Skeletal muscle tissue (tissue), 4 donors: ENCODE measurements around the gene MTM1. TPM values are rescaled to one million over a fixed set of nuclear protein-coding genes. Genes with fewer than 3 reads are reported as not detected.

Experiments
- H3K27ac ChIP-seq: one replicate; pipeline ENCODE4 v1.7.0; 2013; ENCODE audit warnings: mild to moderate bottlenecking, low read depth, low read length, inconsistent platforms
- H3K27me3 ChIP-seq, 3 donors: one replicate each; pipeline ENCODE4 v1.7.0; 2013; ENCODE audit warnings: low read length in 3 of 3; ENCODE audit not compliant: control insufficient read depth in 3 of 3, insufficient read depth in 3 of 3
- H3K36me3 ChIP-seq, 3 donors: one replicate each; pipeline ENCODE4 v1.7.0; 2013; ENCODE audit warnings: low read length in 3 of 3; ENCODE audit not compliant: control insufficient read depth in 3 of 3, insufficient read depth in 3 of 3
- H3K4me1 ChIP-seq, 3 donors: one replicate each; pipeline ENCODE4 v1.7.0; 2013; ENCODE audit warnings: low read length in 3 of 3, mild to moderate bottlenecking in 3 of 3; ENCODE audit not compliant: control insufficient read depth in 3 of 3, insufficient read depth in 3 of 3
- H3K4me3 ChIP-seq, 3 donors: one replicate each; pipeline ENCODE4 v1.7.0; 2013; ENCODE audit warnings: low read length in 3 of 3
- H3K9ac ChIP-seq, 3 donors: one replicate each; pipeline ENCODE4 v1.7.0; 2013; ENCODE audit warnings: low read length in 3 of 3, mild to moderate bottlenecking in 3 of 3, moderate library complexity in 2 of 3, low read depth in 1 of 3
- H3K9me3 ChIP-seq, 3 donors: one replicate each; pipeline ENCODE4 v1.7.0; 2013; ENCODE audit warnings: low read length in 3 of 3; ENCODE audit not compliant: control insufficient read depth in 3 of 3
- total RNA-seq: library from RNA; depleted of rRNA; stranded (reverse); fragments of >200 nt; gene quantifications from one replicate; pipeline ENCODE4 v1.2.3, GENCODE V29; 2014
- donor health status: Osteomylitis.

Gene MTM1
- total RNA-seq, 1 donor from 2014 or later = 9.4 TPM

DNA sequence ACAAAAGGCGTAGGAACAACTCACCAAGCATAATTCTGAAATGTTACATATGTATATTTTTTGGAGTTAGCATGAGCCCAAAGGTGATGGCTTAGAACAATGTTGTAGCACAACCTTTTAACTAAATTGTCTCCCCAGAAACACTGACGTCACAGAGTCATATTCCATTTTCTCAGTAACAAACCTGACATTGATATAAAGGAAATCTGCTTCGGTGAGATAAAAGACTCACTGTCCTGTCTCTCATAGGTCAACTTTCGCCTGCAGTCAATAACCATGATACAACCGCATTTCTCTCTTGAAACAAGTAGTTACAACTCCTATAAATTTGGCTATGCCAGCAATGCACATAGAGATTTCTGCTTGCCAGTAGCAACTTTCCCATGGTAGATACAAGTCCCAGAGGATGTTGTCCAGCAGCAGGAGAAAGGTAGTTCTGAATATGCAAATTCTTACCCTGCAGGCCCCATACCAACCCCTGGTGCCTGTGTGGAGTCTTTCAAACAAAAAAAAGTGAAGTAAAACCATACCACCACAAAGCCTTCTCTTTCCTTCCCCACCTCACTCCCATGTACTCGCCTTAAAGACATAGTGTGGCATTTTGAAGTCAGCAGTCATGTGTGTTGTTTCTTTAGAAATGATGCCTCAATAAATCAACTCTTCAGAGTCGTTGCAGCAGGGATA, 47.9 kb downstream of the MTM1 start:
- no peak overlapping the region for H3K4me3 ChIP-seq
- H3K27me3 ChIP-seq = no peaks in the 10 kb centered on the region
- H3K9me3 ChIP-seq = no peaks in the 10 kb centered on the region
- no peak overlapping the region for H3K27ac ChIP-seq
- no peak overlapping the region for H3K9ac ChIP-seq
- no peaks in the 10 kb centered on the region for H3K4me1 ChIP-seq
- peaks cover 0 to 11% (median 3%) of the 10 kb centered on the region in 3 donors for H3K36me3 ChIP-seq

DNA sequence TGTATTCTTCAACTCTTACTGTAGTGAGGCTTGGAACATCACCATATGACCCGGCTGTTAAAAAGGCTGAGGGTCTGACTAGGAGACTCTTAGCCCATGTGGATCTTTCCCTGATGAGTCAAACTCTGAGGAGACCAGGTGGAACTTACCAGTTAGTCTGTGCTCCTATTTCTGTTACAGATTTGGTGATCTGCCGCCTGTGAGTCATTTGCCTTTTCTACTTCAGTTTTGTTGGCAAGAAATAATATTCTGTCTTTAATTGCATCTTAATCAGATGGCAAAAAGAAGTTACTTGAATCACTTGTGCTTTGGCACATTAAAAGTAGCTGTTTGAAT, 48.4 kb downstream of the MTM1 start:
- Histone ChIP-seq H3K9me3 (no peaks in the 10 kb centered on the region), H3K9ac (no peak overlapping the region), H3K4me1 (no peaks in the 10 kb centered on the region), H3K27me3 (no peaks in the 10 kb centered on the region), H3K36me3 (peaks cover 0 to 15% (median 5%) of the 10 kb centered on the region in 3 donors), H3K4me3 (no peak overlapping the region), H3K27ac (no peak overlapping the region)

DNA sequence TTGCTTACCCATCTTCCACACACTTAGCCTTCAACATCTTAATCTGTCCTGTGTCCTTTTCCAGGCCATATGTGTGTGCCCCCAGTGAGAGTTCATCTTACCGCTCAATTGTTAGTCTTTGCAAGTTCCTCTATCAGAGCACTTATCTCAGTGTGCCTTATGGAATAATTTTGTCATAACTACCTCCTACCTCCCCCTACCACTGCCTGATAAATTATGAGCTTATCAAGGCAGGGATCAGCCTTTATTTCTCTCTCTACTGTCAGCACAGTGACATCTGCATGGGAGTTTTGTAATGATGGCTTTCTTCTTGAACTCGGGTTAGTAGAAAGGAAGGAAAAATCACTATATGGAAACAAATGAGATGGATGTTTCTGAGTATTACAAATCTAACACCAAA, 53.2 kb downstream of the MTM1 start:
- Histone ChIP-seq H3K4me3 (no peak overlapping the region), H3K36me3 (peaks cover 0 to 10% (median 2%) of the 10 kb centered on the region in 3 donors), H3K4me1 (no peaks in the 10 kb centered on the region), H3K27ac (no peak overlapping the region), H3K9me3 (no peaks in the 10 kb centered on the region), H3K27me3 (no peaks in the 10 kb centered on the region), H3K9ac (no peak overlapping the region)

DNA sequence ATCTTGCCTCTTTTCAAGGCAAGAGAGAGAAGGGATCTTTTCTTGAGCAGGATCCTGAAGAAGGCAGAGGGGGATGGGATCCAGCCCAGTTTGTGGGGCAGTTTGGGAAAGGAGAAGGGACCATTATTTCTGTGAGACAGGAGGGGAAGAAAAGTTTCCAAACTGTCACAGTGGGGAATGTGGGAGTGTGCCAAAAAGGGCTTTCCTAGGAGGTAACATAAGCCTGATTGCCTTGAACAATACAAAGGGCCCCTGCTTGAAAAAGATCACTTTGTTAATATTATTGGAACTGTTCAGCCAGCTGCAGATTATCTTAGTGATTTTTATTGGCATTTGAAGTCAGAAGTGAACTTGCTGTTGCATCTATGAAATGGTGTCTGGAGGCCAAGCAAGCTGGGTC, 55.2 kb downstream of the MTM1 start:
- Histone ChIP-seq H3K9ac (no peak overlapping the region), H3K4me3 (no peak overlapping the region), H3K36me3 (peaks cover 0 to 10% (median 2%) of the 10 kb centered on the region in 3 donors), H3K27ac (no peak overlapping the region), H3K4me1 (no peaks in the 10 kb centered on the region), H3K9me3 (no peaks in the 10 kb centered on the region), H3K27me3 (no peaks in the 10 kb centered on the region)

DNA sequence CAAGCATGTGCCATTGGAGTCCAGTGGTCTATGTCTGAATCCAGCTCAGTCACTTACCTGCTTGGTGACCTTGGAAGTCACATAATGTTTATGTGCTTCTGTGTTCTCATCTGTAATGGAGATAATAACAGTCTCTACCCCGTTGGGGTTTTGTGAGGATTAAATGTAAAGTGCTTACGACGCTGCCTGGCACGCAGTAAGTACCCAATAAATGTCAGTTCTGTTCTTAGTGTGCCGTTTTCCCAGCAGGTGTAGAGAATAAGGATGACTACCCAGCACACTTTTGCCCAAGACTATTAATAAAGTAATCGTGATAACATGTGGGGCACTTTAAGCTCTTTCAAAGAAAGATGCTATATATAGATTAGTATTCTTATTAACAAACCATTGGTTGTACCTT, 56.7 kb downstream of the MTM1 start:
- H3K36me3 ChIP-seq = peaks cover 2 to 12% (median 3%) of the 10 kb centered on the region in 3 donors

DNA sequence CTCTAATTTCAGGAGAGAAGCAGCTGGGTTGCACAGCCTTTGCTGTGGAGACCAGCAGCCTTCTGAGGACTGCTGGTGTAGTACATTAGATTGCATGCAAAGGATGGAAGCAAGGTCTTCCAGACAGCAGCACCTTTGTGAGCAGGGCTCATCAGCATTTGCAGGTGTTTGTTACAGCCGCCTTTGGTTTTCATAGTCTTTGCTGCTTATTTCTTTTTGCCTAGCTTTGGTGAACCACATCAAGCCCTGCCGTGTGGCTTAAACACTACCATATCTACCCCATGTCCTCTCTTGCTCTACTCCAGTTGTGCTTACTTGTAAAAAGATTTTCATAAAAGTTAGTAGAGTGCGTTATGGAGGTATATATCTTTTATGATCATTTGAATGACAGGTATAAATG, 57.5 kb downstream of the MTM1 start:
- Histone ChIP-seq H3K9ac (no peak overlapping the region), H3K4me3 (no peak overlapping the region), H3K27me3 (no peaks in the 10 kb centered on the region), H3K4me1 (no peaks in the 10 kb centered on the region), H3K27ac (no peak overlapping the region), H3K9me3 (no peaks in the 10 kb centered on the region), H3K36me3 (peaks cover 3 to 8% (median 4%) of the 10 kb centered on the region in 3 donors)

More for the DNA sequence above, 56.7 kb downstream of the MTM1 start:
- Histone ChIP-seq H3K9me3 (no peaks in the 10 kb centered on the region), H3K9ac (no peak overlapping the region), H3K4me1 (no peaks in the 10 kb centered on the region), H3K4me3 (no peak overlapping the region), H3K27ac (no peak overlapping the region), H3K27me3 (no peaks in the 10 kb centered on the region)

DNA sequence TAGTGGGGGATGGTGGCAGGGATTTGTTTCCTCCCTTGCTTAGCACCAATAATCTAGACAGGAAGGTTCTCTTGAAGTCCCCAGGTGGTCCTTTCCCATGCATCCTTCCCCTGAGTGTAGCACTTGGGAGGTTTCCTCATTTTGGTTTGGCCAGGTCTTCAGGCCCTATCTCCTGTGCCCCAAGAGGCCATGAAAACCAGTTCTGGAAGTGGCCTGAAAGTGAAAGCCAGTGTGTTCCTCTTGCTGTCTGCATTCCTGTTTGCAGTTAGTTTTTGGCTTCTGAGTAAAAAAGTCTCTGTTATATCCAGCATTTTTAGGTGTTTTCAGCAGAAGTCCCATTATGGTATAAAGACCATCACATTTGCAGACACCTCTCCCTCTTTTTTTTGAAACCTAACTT, 59.5 kb downstream of the MTM1 start:
- Histone ChIP-seq H3K4me3 (no peak overlapping the region), H3K36me3 (peaks cover 2 to 5% (median 3%) of the 10 kb centered on the region in 3 donors)

DNA sequence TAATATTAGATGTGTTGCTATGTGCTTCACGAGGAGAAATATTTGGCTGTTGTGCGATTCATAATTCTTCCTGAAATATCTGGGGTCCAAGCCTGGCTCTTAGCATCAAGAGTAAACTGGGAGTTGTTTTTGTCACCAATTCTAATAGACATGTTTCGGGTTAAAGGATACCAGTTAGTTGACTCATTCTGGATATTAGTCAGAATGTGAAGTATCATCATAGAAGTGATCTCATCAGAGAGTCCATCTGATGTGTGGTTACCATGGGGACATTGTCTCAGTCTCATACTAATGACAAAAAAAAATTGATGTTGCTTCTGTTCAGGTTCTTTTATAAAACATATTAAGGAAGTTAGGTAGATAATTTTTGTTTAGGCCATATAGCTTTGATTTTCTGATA, 67.5 kb downstream of the MTM1 start:
- Histone ChIP-seq H3K27me3 (no peaks in the 10 kb centered on the region), H3K9me3 (no peaks in the 10 kb centered on the region), H3K27ac (no peak overlapping the region), H3K4me1 (no peaks in the 10 kb centered on the region), H3K36me3 (peaks cover 0 to 2% (median 0%) of the 10 kb centered on the region in 3 donors), H3K4me3 (no peak overlapping the region), H3K9ac (no peak overlapping the region)

More for the DNA sequence above, 59.5 kb downstream of the MTM1 start:
- Histone ChIP-seq H3K9ac (no peak overlapping the region), H3K27ac (no peak overlapping the region), H3K4me1 (no peaks in the 10 kb centered on the region), H3K9me3 (no peaks in the 10 kb centered on the region), H3K27me3 (no peaks in the 10 kb centered on the region)

DNA sequence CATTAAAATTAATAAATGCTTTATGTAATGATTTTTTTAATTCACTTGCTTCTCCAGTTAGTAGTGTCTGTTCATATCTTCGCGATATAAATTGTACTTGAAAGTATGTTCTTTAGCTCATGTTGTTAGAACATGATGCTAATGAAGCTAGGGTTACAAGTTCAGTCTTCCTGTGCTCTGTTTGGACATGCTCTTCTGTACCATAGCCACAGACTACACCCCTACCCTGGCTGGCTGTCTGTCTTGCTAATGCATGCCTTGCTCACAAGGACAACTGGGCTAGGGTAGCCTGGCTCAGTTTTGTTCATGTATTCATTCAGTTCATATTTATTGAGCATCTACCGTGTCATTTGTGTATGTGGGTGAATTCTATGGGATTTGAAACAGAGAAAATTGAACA, 74.0 kb downstream of the MTM1 start:
- H3K9me3 ChIP-seq = no peaks in the 10 kb centered on the region
- H3K4me3 ChIP-seq = no peak overlapping the region
- no peaks in the 10 kb centered on the region for H3K27me3 ChIP-seq
- H3K36me3 ChIP-seq = peaks cover 5 to 18% (median 6%) of the 10 kb centered on the region in 3 donors
- no peak overlapping the region for H3K27ac ChIP-seq
- H3K9ac ChIP-seq = no peak overlapping the region
- no peaks in the 10 kb centered on the region for H3K4me1 ChIP-seq

DNA sequence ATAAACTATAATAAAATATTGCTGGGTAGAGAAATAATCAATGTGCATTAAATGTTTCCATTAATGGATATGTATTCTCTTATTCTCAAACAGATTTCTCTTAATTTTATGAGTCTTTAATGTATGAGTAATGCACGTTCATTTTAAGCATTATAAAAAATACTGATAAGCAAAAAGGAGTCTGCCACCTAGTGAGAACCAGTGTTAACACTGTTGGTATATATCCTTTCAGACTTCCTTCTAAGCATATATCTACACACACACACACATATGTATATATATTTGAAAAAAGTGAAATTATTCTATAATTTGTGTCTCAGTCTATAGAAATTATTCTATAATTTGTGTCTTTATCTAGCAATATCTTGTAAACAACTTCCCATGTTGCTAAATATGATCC, 74.8 kb downstream of the MTM1 start:
- no peaks in the 10 kb centered on the region for H3K4me1 ChIP-seq
- H3K4me3 ChIP-seq = no peak overlapping the region
- H3K36me3 ChIP-seq = peaks cover 5 to 18% (median 6%) of the 10 kb centered on the region in 3 donors
- no peaks in the 10 kb centered on the region for H3K9me3 ChIP-seq
- H3K27me3 ChIP-seq = no peaks in the 10 kb centered on the region
- no peak overlapping the region for H3K27ac ChIP-seq
- no peak overlapping the region for H3K9ac ChIP-seq
